ENCODE data around the gene MAPT.

The MAPT gene

DNA sequence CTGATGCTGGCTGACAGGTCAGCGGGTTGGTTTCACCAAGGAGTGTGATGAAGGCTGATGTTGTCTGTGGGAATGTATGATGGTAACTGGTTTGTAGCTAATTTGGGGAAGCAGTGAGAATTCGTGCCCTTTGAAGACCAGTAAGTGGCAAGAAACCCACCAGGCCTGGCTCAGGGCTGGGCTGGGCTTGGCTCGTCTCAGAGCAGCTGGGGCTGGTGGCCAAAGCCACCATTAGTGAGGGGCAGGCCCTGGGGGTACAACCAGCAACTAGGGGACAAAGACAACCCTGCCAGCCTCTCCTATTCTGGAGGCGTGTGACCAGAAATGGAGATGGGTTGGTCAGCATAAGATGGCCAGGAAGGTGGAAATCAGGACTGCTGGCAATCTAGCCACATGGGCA is 91.7 kb downstream of the MAPT start:
- DNase-seq, result no peak

GRCh38 chr17:45987706-45988105 is 93.4 kb downstream of the MAPT start:
- no peak for DNase-seq

- DNase-seq, result no peak
Observed at GRCh38 chr17:45989759-45990158, 95.4 kb downstream of the MAPT start.

GRCh38 chr17:45990886-45991285 is 96.5 kb downstream of the MAPT start:
- DNase-seq, result no peak

DNA sequence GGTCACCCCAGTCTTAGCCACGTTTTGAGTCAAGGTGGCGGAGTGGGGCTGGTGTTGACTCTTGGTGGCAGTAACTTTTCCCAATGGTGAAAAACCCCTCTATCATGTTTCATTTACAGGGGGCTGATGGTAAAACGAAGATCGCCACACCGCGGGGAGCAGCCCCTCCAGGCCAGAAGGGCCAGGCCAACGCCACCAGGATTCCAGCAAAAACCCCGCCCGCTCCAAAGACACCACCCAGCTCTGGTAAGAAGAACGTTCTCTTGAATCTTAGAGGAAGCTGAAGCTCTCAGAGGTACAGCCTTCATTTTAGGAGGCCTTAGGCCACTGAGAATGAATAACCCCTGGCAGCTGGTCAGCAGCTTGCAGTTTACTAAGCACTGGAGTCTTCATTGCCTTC is 97.0 kb downstream of the MAPT start:
- DNase-seq, result no peak

DNA sequence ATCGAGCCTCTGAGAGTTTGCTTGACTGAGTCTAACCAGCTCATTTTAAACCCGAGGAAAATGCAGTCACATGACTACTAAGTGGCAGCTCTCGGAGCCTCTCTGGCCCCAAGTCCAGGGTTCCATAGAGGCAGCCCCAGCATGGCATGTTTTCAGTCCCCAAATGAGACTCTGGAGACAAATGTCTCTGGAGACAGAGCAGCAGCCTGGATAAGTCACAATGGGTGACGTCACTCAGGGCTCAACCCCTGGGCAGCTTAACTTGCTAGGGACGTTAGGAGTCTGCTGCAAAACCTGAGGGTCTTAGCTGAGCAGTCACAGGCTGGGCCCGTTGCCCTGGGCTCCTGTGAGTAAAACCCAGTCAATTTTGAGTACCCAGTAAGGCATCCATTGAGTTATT is 97.8 kb downstream of the MAPT start:
- DNase-seq, result peak in 11 of 56 donors; percentile 15 to 65 (median 34)

GRCh38 chr17:45992904-45993303 is 98.5 kb downstream of the MAPT start:
- DNase-seq, result no peak

- DNase-seq, result no peak
Observed at GRCh38 chr17:45993962-45994627, 99.7 kb downstream of the MAPT start.

- DNase-seq, result no peak
Observed at GRCh38 chr17:45994987-45995386, 100.6 kb downstream of the MAPT start.

- no peak for DNase-seq
Observed at GRCh38 chr17:45995627-45996270, 101.4 kb downstream of the MAPT start.

DNA sequence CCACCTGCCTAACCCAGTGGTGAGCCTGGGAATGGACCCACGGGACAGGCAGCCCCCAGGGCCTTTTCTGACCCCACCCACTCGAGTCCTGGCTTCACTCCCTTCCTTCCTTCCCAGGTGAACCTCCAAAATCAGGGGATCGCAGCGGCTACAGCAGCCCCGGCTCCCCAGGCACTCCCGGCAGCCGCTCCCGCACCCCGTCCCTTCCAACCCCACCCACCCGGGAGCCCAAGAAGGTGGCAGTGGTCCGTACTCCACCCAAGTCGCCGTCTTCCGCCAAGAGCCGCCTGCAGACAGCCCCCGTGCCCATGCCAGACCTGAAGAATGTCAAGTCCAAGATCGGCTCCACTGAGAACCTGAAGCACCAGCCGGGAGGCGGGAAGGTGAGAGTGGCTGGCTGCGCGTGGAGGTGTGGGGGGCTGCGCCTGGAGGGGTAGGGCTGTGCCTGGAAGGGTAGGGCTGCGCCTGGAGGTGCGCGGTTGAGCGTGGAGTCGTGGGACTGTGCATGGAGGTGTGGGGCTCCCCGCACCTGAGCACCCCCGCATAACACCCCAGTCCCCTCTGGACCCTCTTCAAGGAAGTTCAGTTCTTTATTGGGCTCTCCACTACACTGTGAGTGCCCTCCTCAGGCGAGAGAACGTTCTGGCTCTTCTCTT is 102.1 kb downstream of the MAPT start:
- DNase-seq, result no peak

DNA sequence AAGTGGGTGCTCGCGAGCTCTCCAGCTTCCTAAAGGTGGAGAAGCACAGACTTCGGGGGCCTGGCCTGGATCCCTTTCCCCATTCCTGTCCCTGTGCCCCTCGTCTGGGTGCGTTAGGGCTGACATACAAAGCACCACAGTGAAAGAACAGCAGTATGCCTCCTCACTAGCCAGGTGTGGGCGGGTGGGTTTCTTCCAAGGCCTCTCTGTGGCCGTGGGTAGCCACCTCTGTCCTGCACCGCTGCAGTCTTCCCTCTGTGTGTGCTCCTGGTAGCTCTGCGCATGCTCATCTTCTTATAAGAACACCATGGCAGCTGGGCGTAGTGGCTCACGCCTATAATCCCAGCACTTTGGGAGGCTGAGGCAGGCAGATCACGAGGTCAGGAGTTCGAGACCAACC is 102.8 kb downstream of the MAPT start:
- DNase-seq, result no peak

DNA sequence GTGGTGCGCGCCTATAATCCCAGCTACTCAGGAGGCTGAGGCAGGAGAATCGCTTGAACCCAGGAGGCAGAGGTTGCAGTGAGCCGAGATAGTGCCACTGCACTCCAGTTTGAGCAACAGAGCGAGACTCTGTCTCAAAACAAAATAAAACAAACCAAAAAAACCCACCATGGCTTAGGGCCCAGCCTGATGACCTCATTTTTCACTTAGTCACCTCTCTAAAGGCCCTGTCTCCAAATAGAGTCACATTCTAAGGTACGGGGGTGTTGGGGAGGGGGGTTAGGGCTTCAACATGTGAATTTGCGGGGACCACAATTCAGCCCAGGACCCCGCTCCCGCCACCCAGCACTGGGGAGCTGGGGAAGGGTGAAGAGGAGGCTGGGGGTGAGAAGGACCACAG is 103.3 kb downstream of the MAPT start:
- DNase-seq, result no peak

- no peak for DNase-seq
Observed at GRCh38 chr17:45998987-45999899, 104.9 kb downstream of the MAPT start, which contains the start of gene STH. Gene STH (plus strand): TSS chr17:45999250. CDS start chr17:45999280, 30 bp downstream.

GRCh38 chr17:45999900-46000290 is 105.5 kb downstream of the MAPT start:
- DNase-seq, result no peak

DNA sequence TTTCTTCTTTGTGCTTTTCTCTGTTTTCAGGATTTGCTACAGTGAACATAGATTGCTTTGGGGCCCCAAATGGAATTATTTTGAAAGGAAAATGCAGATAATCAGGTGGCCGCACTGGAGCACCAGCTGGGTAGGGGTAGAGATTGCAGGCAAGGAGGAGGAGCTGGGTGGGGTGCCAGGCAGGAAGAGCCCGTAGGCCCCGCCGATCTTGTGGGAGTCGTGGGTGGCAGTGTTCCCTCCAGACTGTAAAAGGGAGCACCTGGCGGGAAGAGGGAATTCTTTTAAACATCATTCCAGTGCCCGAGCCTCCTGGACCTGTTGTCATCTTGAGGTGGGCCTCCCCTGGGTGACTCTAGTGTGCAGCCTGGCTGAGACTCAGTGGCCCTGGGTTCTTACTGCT is 105.9 kb downstream of the MAPT start:
- no peak for DNase-seq

GRCh38 chr17:46000757-46001156 is 106.4 kb downstream of the MAPT start:
- no peak for DNase-seq

DNA sequence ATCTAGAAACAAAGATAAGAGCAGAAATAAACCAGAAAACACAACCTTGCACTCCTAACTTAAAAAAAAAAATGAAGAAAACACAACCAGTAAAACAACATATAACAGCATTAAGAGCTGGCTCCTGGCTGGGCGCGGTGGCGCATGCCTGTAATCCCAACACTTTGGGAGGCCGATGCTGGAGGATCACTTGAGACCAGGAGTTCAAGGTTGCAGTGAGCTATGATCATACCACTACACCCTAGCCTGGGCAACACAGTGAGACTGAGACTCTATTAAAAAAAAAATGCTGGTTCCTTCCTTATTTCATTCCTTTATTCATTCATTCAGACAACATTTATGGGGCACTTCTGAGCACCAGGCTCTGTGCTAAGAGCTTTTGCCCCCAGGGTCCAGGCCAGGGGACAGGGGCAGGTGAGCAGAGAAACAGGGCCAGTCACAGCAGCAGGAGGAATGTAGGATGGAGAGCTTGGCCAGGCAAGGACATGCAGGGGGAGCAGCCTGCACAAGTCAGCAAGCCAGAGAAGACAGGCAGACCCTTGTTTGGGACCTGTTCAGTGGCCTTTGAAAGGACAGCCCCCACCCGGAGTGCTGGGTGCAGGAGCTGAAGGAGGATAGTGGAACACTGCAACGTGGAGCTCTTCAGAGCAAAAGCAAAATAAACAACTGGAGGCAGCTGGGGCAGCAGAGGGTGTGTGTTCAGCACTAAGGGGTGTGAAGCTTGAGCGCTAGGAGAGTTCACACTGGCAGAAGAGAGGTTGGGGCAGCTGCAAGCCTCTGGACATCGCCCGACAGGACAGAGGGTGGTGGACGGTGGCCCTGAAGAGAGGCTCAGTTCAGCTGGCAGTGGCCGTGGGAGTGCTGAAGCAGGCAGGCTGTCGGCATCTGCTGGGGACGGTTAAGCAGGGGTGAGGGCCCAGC is 107.3 kb downstream of the MAPT start:
- DNase-seq, result peak in 4 of 56 donors; percentile 23 to 47 (median 33)

DNA sequence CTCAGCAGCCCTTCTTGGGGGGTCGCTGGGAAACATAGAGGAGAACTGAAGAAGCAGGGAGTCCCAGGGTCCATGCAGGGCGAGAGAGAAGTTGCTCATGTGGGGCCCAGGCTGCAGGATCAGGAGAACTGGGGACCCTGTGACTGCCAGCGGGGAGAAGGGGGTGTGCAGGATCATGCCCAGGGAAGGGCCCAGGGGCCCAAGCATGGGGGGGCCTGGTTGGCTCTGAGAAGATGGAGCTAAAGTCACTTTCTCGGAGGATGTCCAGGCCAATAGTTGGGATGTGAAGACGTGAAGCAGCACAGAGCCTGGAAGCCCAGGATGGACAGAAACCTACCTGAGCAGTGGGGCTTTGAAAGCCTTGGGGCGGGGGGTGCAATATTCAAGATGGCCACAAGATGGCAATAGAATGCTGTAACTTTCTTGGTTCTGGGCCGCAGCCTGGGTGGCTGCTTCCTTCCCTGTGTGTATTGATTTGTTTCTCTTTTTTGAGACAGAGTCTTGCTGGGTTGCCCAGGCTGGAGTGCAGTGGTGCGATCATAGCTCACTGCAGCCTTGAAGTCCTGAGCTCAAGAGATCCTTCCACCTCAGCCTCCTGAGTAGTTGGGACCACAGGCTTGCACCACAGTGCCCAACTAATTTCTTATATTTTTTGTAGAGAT is 108.1 kb downstream of the MAPT start:
- DNase-seq, result peak in 46 of 56 donors; percentile 13 to 86 (median 48)

DNA sequence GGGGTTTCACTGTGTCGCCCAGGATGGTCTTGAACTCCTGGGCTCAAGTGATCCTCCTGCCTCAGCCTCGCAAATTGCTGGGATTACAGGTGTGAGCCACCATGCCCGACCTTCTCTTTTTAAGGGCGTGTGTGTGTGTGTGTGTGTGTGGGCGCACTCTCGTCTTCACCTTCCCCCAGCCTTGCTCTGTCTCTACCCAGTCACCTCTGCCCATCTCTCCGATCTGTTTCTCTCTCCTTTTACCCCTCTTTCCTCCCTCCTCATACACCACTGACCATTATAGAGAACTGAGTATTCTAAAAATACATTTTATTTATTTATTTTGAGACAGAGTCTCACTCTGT is 108.6 kb downstream of the MAPT start:
- no peak for DNase-seq

Data from amygdala (tissue), 56 donors.